DOHH2 (cell line): ENCODE data around the gene AP4B1.
A peak's percentile ranks its signal among the peaks of the same experiment; 100 is the strongest.

Source experiments
- H3F3A ChIP-seq: fragments of 200-600 bp; sonication (generic), shearing (Covaris generic); 2 replicates; pipeline ENCODE4 v1.6.0; 2016; ENCODE audit warnings: antibody characterized with exemption, mild to moderate bottlenecking; ENCODE audit not compliant: control insufficient read depth, insufficient read depth
- H3K27ac ChIP-seq: fragments of 200-600 bp; sonication (generic); 2 replicates; pipeline ENCODE4 v1.5.1; 2014; ENCODE audit warnings: low read depth, mild to moderate bottlenecking, low read length, moderate library complexity
- H3K27me3 ChIP-seq: fragments of 200-600 bp; sonication (generic); 2 replicates; pipeline ENCODE4 v1.6.1; 2014; ENCODE audit warnings: mild to moderate bottlenecking, low read length, mixed read lengths; ENCODE audit not compliant: control insufficient read depth
- H3K36me3 ChIP-seq: fragments of 200-600 bp; sonication (generic); 2 replicates; pipeline ENCODE4 v1.6.1; 2014; ENCODE audit warnings: mild to moderate bottlenecking, low read length, moderate library complexity, mixed read lengths; ENCODE audit not compliant: control insufficient read depth
- H3K4me1 ChIP-seq: fragments of 200-600 bp; sonication (generic); 2 replicates; pipeline ENCODE4 v1.6.1; 2014; ENCODE audit warnings: mild to moderate bottlenecking, low read length, mixed read lengths; ENCODE audit not compliant: control insufficient read depth
- H3K4me2 ChIP-seq: fragments of 200-600 bp; sonication (generic); 2 replicates; pipeline ENCODE4 v1.6.0; 2014; ENCODE audit warnings: mild to moderate bottlenecking, low read length, moderate library complexity
- H3K4me3 ChIP-seq: fragments of 200-600 bp; sonication (generic); 2 replicates; pipeline ENCODE4 v1.5.1; 2014; ENCODE audit warnings: mild to moderate bottlenecking, low read length, mixed read lengths
- H3K79me2 ChIP-seq: fragments of 200-600 bp; sonication (generic); 2 replicates; pipeline ENCODE4 v1.6.1; 2014; ENCODE audit warnings: mild to moderate bottlenecking, low read length, mixed read lengths; ENCODE audit not compliant: control insufficient read depth
- H3K9me2 ChIP-seq: fragments of 200-600 bp; sonication (generic); replicated peaks from 2 replicates; pipeline ENCODE4 v1.6.1; 2014; ENCODE audit warnings: mild to moderate bottlenecking, low read length, mixed read lengths; ENCODE audit not compliant: control insufficient read depth
- H3K9me3 ChIP-seq: fragments of 200-600 bp; sonication (generic); 2 replicates; pipeline ENCODE4 v1.6.1; 2014; ENCODE audit warnings: antibody characterized with exemption, low read length, mixed read lengths; ENCODE audit not compliant: control insufficient read depth, insufficient read depth
- H4K20me1 ChIP-seq: fragments of 200-600 bp; sonication (generic); 2 replicates; pipeline ENCODE4 v1.6.0; 2014; ENCODE audit warnings: low read depth, mild to moderate bottlenecking, antibody characterized with exemption, low read length, moderate library complexity; ENCODE audit not compliant: control insufficient read depth, insufficient read depth
- CTCF ChIP-seq: fragments of 200-600 bp; sonication (generic); IDR thresholded peaks from one replicate; pipeline ENCODE4 v1.5.1; 2014; ENCODE audit warnings: antibody characterized with exemption, mild to moderate bottlenecking, low read depth, low read length; ENCODE audit not compliant: poor library complexity, severe bottlenecking
- EZH2phosphoT487 ChIP-seq: fragments of 200-600 bp; sonication (generic); IDR thresholded peaks from 2 replicates; pipeline ENCODE4 v1.6.1; 2017; ENCODE audit warnings: borderline replicate concordance, mild to moderate bottlenecking, antibody characterized with exemption, low read length, moderate library complexity, mixed read lengths

The AP4B1 gene

GRCh38 chr1:113912594-113913311 is 8.2 kb upstream of the AP4B1 start:
- H3K9me3 ChIP-seq, result no peaks in the 10 kb centered on the region
- H4K20me1 ChIP-seq, result no peaks in the 10 kb centered on the region
- H3K4me3 ChIP-seq, result no peak overlapping the region
- H3K4me1 ChIP-seq, result no peaks in the 10 kb centered on the region
- no peaks in the 10 kb centered on the region for H3F3A ChIP-seq
- no peak overlapping the region for H3K4me2 ChIP-seq
- peaks cover 69% of the 10 kb centered on the region for H3K36me3 ChIP-seq
- no peaks in the 10 kb centered on the region for H3K27me3 ChIP-seq
- peaks cover 19% of the 10 kb centered on the region for H3K79me2 ChIP-seq
- no peaks in the 10 kb centered on the region for H3K9me2 ChIP-seq
- no peak overlapping the region for H3K27ac ChIP-seq
- TF ChIP-seq EZH2phosphoT487, result no peak
- TF ChIP-seq CTCF, result no peak

GRCh38 chr1:113905435-113905861 is 849 bp upstream of the AP4B1 start:
- peak overlapping the region; percentile 69 for H3K27ac ChIP-seq
- no peaks in the 10 kb centered on the region for H3K9me3 ChIP-seq
- no peak for TF ChIP-seq EZH2phosphoT487
- TF ChIP-seq CTCF, result no peak
- H3F3A ChIP-seq, result no peaks in the 10 kb centered on the region
- no peaks in the 10 kb centered on the region for H3K27me3 ChIP-seq
- peaks cover 26% of the 10 kb centered on the region for H3K4me1 ChIP-seq
- H3K4me3 ChIP-seq, result peak overlapping the region; percentile 98
- peak overlapping the region; percentile 91 for H3K4me2 ChIP-seq
- H3K36me3 ChIP-seq, result peaks cover 70% of the 10 kb centered on the region
- peaks cover 64% of the 10 kb centered on the region for H3K79me2 ChIP-seq
- no peaks in the 10 kb centered on the region for H3K9me2 ChIP-seq
- H4K20me1 ChIP-seq, result no peaks in the 10 kb centered on the region

GRCh38 chr1:113904293-113904673 is 316 bp downstream of the AP4B1 start:
- Histone ChIP-seq H3K27ac (peak overlapping the region; percentile 67), H3K4me3 (peak overlapping the region; percentile 82), H4K20me1 (no peaks in the 10 kb centered on the region), H3K79me2 (peaks cover 64% of the 10 kb centered on the region), H3K27me3 (no peaks in the 10 kb centered on the region), H3K4me2 (peak overlapping the region; percentile 58), H3F3A (no peaks in the 10 kb centered on the region), H3K4me1 (peaks cover 26% of the 10 kb centered on the region), H3K9me2 (no peaks in the 10 kb centered on the region), H3K9me3 (no peaks in the 10 kb centered on the region), H3K36me3 (peaks cover 71% of the 10 kb centered on the region)
- no peak for TF ChIP-seq EZH2phosphoT487
- no peak for TF ChIP-seq CTCF
